GM21526 (cell line): ENCODE data around the gene METTL9.
"Not testable (repeated sequence)": the region's sequence is repeated elsewhere in the genome, so short reads cannot be mapped to it uniquely, and the experiment has no call there.

Experiments used
- ATAC-seq: cut with Tn5 transposase; IDR thresholded peaks from one replicate; pipeline ENCODE4 v1.9.1; 2021; ENCODE audit warnings: moderate library complexity; ENCODE audit not compliant: unreplicated experiment, low FRiP score

The METTL9 gene

GRCh38 chr16:21654881-21655280 is 55.5 kb downstream of the METTL9 start:
- ATAC-seq, result no peak

- ATAC-seq, result no peak
Measured at GRCh38 chr16:21656795-21657768, 57.7 kb downstream of the METTL9 start.

GRCh38 chr16:21659124-21659523 is 59.7 kb downstream of the METTL9 start:
- ATAC-seq, result no peak

GRCh38 chr16:21663889-21664647 is 64.7 kb downstream of the METTL9 start, which contains the start of gene OTOA:
Gene OTOA (plus strand): TSS chr16:21663968. CDS start chr16:21678515, 14,547 bp downstream.
- ATAC-seq, result no peak

- no peak for ATAC-seq
Measured at GRCh38 chr16:21664801-21665492, 65.6 kb downstream of the METTL9 start.

- ATAC-seq, result no peak
Measured at GRCh38 chr16:21666772-21667171, 67.4 kb downstream of the METTL9 start.

GRCh38 chr16:21667575-21667974 is 68.2 kb downstream of the METTL9 start:
- ATAC-seq, result no peak

- no peak for ATAC-seq
Measured at GRCh38 chr16:21673469-21673868, 74.1 kb downstream of the METTL9 start.

- ATAC-seq, result not testable (repeated sequence)
Measured at GRCh38 chr16:21674456-21674855, 75.1 kb downstream of the METTL9 start.

- not testable (repeated sequence) for ATAC-seq
Measured at GRCh38 chr16:21680714-21681113, 81.3 kb downstream of the METTL9 start.

- ATAC-seq, result no peak
Measured at GRCh38 chr16:21683184-21683583, 83.8 kb downstream of the METTL9 start.

GRCh38 chr16:21684199-21684598 is 84.8 kb downstream of the METTL9 start:
- no peak for ATAC-seq

GRCh38 chr16:21685034-21685455 is 85.7 kb downstream of the METTL9 start:
- ATAC-seq, result no peak

GRCh38 chr16:21689107-21689506 is 89.7 kb downstream of the METTL9 start:
- ATAC-seq, result no peak

- ATAC-seq, result not testable (repeated sequence)
Measured at GRCh38 chr16:21690967-21691366, 91.6 kb downstream of the METTL9 start.

GRCh38 chr16:21694609-21695008 is 95.2 kb downstream of the METTL9 start:
- no peak for ATAC-seq

GRCh38 chr16:21697032-21697431 is 97.7 kb downstream of the METTL9 start:
- ATAC-seq, result no peak

GRCh38 chr16:21698169-21699032 is 99.0 kb downstream of the METTL9 start:
- ATAC-seq, result no peak

- no peak for ATAC-seq
Measured at GRCh38 chr16:21701271-21701670, 101.9 kb downstream of the METTL9 start.

GRCh38 chr16:21702276-21702675 is 102.9 kb downstream of the METTL9 start:
- ATAC-seq, result no peak
